OCI-LY7 (cell line): Measurements from ENCODE around the gene FREY1. TPM values are rescaled to one million over a fixed set of nuclear protein-coding genes. Genes with fewer than 3 reads are reported as not detected.
"Not testable (repeated sequence)": the region's sequence is repeated elsewhere in the genome, so short reads cannot be mapped to it uniquely, and the experiment has no call there.

ENCODE experiments used
- BruUV-seq: library from RNA; stranded (reverse); fragments of 400-500 nt; replicated peaks from 2 replicates; lab custom pipeline; 2021; lab: Mats Ljungman, UMichigan
- CTCF ChIA-PET: fragments of 300-600 bp; sonication (Branson Sonifier 250); formaldehyde crosslinking; loops from one replicate; lab custom pipeline; 2022; ENCODE audit warnings: antibody characterized with exemption; ENCODE audit not compliant: unreplicated experiment; lab: Charles Lee
- POLR2A ChIA-PET: fragments of 300-600 bp; sonication (Branson Sonifier 250); formaldehyde crosslinking; loops from one replicate; lab custom pipeline; 2022; ENCODE audit warnings: antibody characterized with exemption; lab: Charles Lee
- DNase-seq: peaks from one replicate; pipeline ENCODE4 v3.0.0-alpha.2; 2015; ENCODE audit warnings: low spot score
- H2AFZ ChIP-seq: fragments of 200-600 bp; sonication (generic), shearing (Covaris generic); 2 replicates; pipeline ENCODE4 v1.6.1; 2014; ENCODE audit warnings: mild to moderate bottlenecking, antibody characterized with exemption, low read length, moderate library complexity
- H3K27ac ChIP-seq: fragments of 200-600 bp; sonication (generic); 2 replicates; pipeline ENCODE4 v1.5.1; 2014; ENCODE audit warnings: mixed run types, low read depth, mild to moderate bottlenecking, moderate library complexity, low read length, inconsistent platforms; ENCODE audit not compliant: poor library complexity, severe bottlenecking
- H3K36me3 ChIP-seq: fragments of 200-600 bp; sonication (generic); 2 replicates; pipeline ENCODE4 v1.6.1; 2014; ENCODE audit warnings: mild to moderate bottlenecking, antibody characterized with exemption, low read length, moderate library complexity, mixed read lengths; ENCODE audit not compliant: insufficient read depth
- H3K4me1 ChIP-seq: fragments of 200-600 bp; sonication (generic); 2 replicates; pipeline ENCODE4 v1.5.1; 2014; ENCODE audit warnings: mild to moderate bottlenecking, low read length; ENCODE audit not compliant: insufficient read depth, poor library complexity, severe bottlenecking
- H3K4me2 ChIP-seq: fragments of 200-600 bp; sonication (generic); 2 replicates; pipeline ENCODE4 v1.6.1; 2014; ENCODE audit warnings: mild to moderate bottlenecking, low read length
- H3K4me3 ChIP-seq: fragments of 200-600 bp; sonication (generic); 2 replicates; pipeline ENCODE4 v1.5.1; 2014; ENCODE audit warnings: mild to moderate bottlenecking, low read depth, low read length; ENCODE audit not compliant: poor library complexity, severe bottlenecking
- H3K79me2 ChIP-seq: fragments of 200-600 bp; sonication (generic); 2 replicates; pipeline ENCODE4 v1.6.1; 2016; ENCODE audit warnings: low read depth, mild to moderate bottlenecking, low read length, moderate library complexity, mixed read lengths; ENCODE audit not compliant: insufficient read depth
- H3K9me2 ChIP-seq: fragments of 200-600 bp; sonication (generic); 2 replicates; pipeline ENCODE4 v1.6.1; 2016; ENCODE audit warnings: mild to moderate bottlenecking, low read length, mixed read lengths; ENCODE audit not compliant: insufficient read depth
- H3K9me3 ChIP-seq: fragments of 200-600 bp; sonication (generic); 2 replicates; pipeline ENCODE4 v1.6.1; 2014; ENCODE audit warnings: mild to moderate bottlenecking, mixed run types, low read length, mixed read lengths
- H4K20me1 ChIP-seq: fragments of 200-600 bp; sonication (generic); 2 replicates; pipeline ENCODE4 v1.6.1; 2014; ENCODE audit warnings: mild to moderate bottlenecking, antibody characterized with exemption, low read length, moderate library complexity, mixed read lengths; ENCODE audit not compliant: insufficient read depth
- CTCF ChIP-seq: fragments of 200-600 bp; sonication (generic); conservative IDR thresholded peaks from 2 replicates; pipeline ENCODE4 v1.5.1; 2014; ENCODE audit warnings: mild to moderate bottlenecking, antibody characterized with exemption, low read length, moderate library complexity, mixed read lengths
- EZH2phosphoT487 ChIP-seq: fragments of 200-600 bp; sonication (generic); IDR thresholded peaks from 2 replicates; pipeline ENCODE4 v1.6.1; 2018; ENCODE audit warnings: low read depth, borderline replicate concordance, mild to moderate bottlenecking, mixed run types, antibody characterized with exemption, low read length, moderate library complexity, mixed read lengths
- intact Hi-C: fragments of 100-400 bp; cut with micrococcal nuclease; formaldehyde crosslinking; loops from one replicate; pipeline ENCODE4 v1.10.0; 2022; ENCODE audit not compliant: unreplicated experiment
- total RNA-seq, 2 experiments: library from RNA; depleted of rRNA in 1 of 2; stranded (reverse); fragments of >200 nt in 1 of 2; shearing (Covaris generic) in 1 of 2; gene quantifications; 2 replicates each; pipeline ENCODE4 v1.2.3, GENCODE V29; 2014 to 2022

Gene FREY1
- total RNA-seq, 2 experiments from 2014 or later, result 3.3 to 3.7 TPM

- DNase-seq, result no peak
- Histone ChIP-seq H3K4me2 (no peak overlapping the region), H3K9me3 (no peaks in the 10 kb centered on the region), H3K27ac (no peak overlapping the region), H4K20me1 (no peaks in the 10 kb centered on the region), H3K9me2 (no peaks in the 10 kb centered on the region), H3K4me1 (peaks cover 13% of the 10 kb centered on the region), H3K4me3 (no peak overlapping the region), H3K79me2 (no peaks in the 10 kb centered on the region), H2AFZ (no peak overlapping the region), H3K36me3 (no peaks in the 10 kb centered on the region)
- ChIA-PET POLR2A (interaction anchor here (1.2 kb wide), 1 partner anchor 64 kb away, joined by 3 read pairs; no protein-coding TSS in a partner anchor), CTCF (no interaction called here)
- no peak for TF ChIP-seq CTCF
- TF ChIP-seq EZH2phosphoT487, result no peak
- intact Hi-C loops, result no loop called here
- no TSS peak for BruUV-seq
Measured at GRCh38 chr11:45901626-45902025, 5.4 kb downstream of the FREY1 start.

GRCh38 chr11:45900916-45901617 lies 6.0 kb downstream of the FREY1 start:
- Histone ChIP-seq H4K20me1 (no peaks in the 10 kb centered on the region), H3K79me2 (no peaks in the 10 kb centered on the region), H3K27ac (no peak overlapping the region), H3K4me3 (no peak overlapping the region), H3K4me2 (no peak overlapping the region), H3K4me1 (peaks cover 13% of the 10 kb centered on the region), H3K36me3 (no peaks in the 10 kb centered on the region), H3K9me3 (no peaks in the 10 kb centered on the region), H3K9me2 (no peaks in the 10 kb centered on the region), H2AFZ (no peak overlapping the region)
- intact Hi-C loops, result no loop called here
- no TSS peak for BruUV-seq
- POLR2A ChIA-PET, result interaction anchor here (1.2 kb wide), 1 partner anchor 65 kb away, joined by 3 read pairs; no protein-coding TSS in a partner anchor
- CTCF ChIA-PET, result no interaction called here
- TF ChIP-seq EZH2phosphoT487 (no peak), CTCF (no peak)
- no peak for DNase-seq

GRCh38 chr11:45900175-45900800 lies 6.8 kb downstream of the FREY1 start:
- intact Hi-C loops, H3K27ac ChIP-seq, H3K9me3 ChIP-seq, H3K9me2 ChIP-seq, H4K20me1 ChIP-seq, DNase-seq, H2AFZ ChIP-seq, H3K36me3 ChIP-seq, BruUV-seq, H3K79me2 ChIP-seq: not testable (repeated sequence)
- Histone ChIP-seq H3K4me3 (peak overlapping the region; percentile 69), H3K4me1 (peaks cover 13% of the 10 kb centered on the region), H3K4me2 (peak overlapping the region; percentile 71)
- CTCF ChIA-PET, result interaction anchor here (0.6 kb wide), 1 partner anchor 35 kb away, joined by 3 read pairs; no protein-coding TSS in a partner anchor
- POLR2A ChIA-PET, result interaction anchor here (1.2 kb wide), 1 partner anchor 66 kb away, joined by 3 read pairs; no protein-coding TSS in a partner anchor
